Nucleus accumbens (tissue), 56 donors: ENCODE results near the gene CYP21A2.

Experiments used
- DNase-seq, 56 donors: peaks; one replicate each; lab custom pipeline; 2025; lab: John Stamatoyannopoulos, UW

The CYP21A2 gene

GRCh38 chr6:32079566-32080290 is 41.5 kb downstream of the CYP21A2 start:
- DNase-seq, result no peak

- DNase-seq, result no peak
Observed at GRCh38 chr6:32081168-32081990, 43.2 kb downstream of the CYP21A2 start.

- no peak for DNase-seq
Observed at GRCh38 chr6:32082478-32082877, 44.3 kb downstream of the CYP21A2 start.

GRCh38 chr6:32082935-32083334 is 44.7 kb downstream of the CYP21A2 start:
- no peak for DNase-seq

- DNase-seq, result no peak
Observed at GRCh38 chr6:32083812-32084768, 45.9 kb downstream of the CYP21A2 start.

- DNase-seq, result no peak
Observed at GRCh38 chr6:32084780-32085179, 46.6 kb downstream of the CYP21A2 start.

- no peak for DNase-seq
Observed at GRCh38 chr6:32085759-32086459, 47.7 kb downstream of the CYP21A2 start.

GRCh38 chr6:32086661-32087573 is 48.7 kb downstream of the CYP21A2 start:
- no peak for DNase-seq

GRCh38 chr6:32087574-32088486 is 49.6 kb downstream of the CYP21A2 start:
- peak in 12 of 56 donors; percentile 4 to 44 (median 18) for DNase-seq

GRCh38 chr6:32088487-32089049 is 50.4 kb downstream of the CYP21A2 start:
- DNase-seq, result no peak

- DNase-seq, result no peak
Observed at GRCh38 chr6:32089082-32089828, 51.0 kb downstream of the CYP21A2 start.
